GM12875 (cell line): ENCODE results near the gene REC8.
"Not testable (repeated sequence)": the region's sequence is repeated elsewhere in the genome, so short reads cannot be mapped to it uniquely, and the experiment has no call there.

ENCODE experiments used
- H3K4me3 ChIP-seq: one replicate; pipeline ENCODE4 v1.5.1; 2011; ENCODE audit warnings: low read depth, low read length, control low read depth
- TF ChIP-seq, protein P1 (sequence below): IDR thresholded peaks from 2 replicates; pipeline ENCODE4 v1.5.1; 2011; ENCODE audit warnings: low read depth, mild to moderate bottlenecking, control low read depth, inconsistent platforms, low read length, moderate library complexity, borderline replicate concordance; ENCODE audit not compliant: insufficient read depth

The REC8 gene

DNA sequence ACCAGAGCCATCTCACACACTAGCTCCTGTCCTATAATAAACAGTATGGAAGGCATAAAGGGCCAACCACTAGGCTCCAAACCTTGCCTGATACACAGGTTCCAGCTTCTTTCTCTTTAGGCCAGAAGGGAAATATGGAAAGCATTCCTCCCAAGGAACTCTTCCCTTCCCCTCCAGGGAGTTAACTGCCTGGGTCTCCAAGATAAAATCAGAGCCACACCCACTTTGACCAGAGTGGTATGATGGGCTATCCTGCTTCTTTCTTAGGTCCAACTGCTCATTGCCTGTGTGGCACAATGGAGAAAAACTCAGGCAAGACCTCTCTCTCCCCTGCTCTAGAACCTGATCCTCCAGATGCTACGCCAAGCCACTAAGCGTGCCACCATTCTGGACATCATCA lies 35.7 kb downstream of the REC8 start:
- TF ChIP-seq, protein P1, sequence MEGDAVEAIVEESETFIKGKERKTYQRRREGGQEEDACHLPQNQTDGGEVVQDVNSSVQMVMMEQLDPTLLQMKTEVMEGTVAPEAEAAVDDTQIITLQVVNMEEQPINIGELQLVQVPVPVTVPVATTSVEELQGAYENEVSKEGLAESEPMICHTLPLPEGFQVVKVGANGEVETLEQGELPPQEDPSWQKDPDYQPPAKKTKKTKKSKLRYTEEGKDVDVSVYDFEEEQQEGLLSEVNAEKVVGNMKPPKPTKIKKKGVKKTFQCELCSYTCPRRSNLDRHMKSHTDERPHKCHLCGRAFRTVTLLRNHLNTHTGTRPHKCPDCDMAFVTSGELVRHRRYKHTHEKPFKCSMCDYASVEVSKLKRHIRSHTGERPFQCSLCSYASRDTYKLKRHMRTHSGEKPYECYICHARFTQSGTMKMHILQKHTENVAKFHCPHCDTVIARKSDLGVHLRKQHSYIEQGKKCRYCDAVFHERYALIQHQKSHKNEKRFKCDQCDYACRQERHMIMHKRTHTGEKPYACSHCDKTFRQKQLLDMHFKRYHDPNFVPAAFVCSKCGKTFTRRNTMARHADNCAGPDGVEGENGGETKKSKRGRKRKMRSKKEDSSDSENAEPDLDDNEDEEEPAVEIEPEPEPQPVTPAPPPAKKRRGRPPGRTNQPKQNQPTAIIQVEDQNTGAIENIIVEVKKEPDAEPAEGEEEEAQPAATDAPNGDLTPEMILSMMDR, result no peak
- no peak overlapping the region for H3K4me3 ChIP-seq

DNA sequence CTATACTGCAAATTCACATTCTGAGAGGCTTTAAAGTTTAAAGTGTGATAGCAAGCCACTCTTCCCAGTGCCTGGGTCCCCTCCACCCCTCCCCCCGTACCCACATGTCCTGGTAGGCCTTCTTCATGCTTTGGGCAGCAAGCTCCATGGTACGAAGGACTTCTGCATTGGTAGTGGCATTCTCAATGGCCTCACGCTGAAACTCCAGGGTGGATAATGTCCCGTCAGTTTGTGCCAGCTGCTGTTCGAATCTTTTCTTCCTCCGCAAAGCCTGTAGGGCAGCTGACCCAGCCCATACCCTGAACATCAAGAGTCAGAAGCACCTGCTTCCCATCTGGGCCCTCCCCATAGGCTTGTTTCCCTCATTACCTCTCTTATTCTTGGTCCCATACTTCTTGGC lies 39.4 kb downstream of the REC8 start:
- TF ChIP-seq, protein P1, result no peak
- H3K4me3 ChIP-seq, result no peak overlapping the region

DNA sequence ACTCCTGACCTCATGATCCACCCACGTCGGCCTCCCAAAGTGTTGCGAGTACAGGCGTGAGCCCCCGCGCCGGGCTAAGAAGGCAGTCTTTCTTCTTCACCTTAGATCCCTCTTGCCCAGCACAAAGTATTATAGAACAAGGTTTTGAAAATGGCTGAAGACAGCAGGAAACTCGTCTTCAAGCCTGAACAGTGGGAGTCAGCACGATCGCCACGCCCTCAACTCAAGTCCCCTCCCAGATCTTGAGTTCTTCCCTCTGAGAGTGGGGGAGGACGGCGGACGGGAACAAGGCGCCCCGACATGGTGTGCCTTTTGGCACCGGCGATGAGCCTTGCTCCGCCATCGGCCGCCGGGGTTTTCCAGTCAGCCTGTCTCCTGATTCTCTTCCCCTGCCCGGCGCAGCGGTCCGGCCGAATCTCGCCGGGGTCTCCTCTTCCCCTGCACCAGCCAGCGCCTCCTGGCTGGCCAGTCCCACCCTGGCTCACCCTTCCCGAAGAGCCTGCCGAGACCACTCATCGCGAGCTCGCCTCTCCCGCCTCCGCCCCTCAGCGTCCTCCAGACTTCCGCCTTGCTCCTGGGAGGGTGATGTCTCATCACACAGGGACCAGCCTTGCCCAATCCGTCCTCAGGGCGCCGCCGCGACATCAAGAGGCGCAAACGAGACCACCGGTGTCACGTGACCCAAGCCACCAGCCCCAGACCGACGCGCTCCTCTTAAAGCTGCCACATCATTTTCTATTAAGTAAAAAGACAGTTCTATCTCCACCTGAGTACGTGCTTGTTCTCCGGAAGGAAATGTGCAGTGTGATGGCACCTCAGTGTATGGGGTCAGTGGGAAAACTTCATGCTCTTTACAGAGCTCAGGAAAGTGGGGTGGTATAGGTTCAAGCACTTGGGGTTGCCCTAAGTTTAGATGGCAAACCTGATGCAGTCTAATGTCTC lies 41.3 kb downstream of the REC8 start, which contains the start of gene CHMP4A:
TSS of gene CHMP4A (minus strand) at position 565 of the 942 bp plus-strand sequence. CDS start at position 516, 49 bp downstream.
- H3K4me3 ChIP-seq, result peak within 1 kb of the TSS; percentile 67
- TF ChIP-seq, protein P1, result no peak

DNA sequence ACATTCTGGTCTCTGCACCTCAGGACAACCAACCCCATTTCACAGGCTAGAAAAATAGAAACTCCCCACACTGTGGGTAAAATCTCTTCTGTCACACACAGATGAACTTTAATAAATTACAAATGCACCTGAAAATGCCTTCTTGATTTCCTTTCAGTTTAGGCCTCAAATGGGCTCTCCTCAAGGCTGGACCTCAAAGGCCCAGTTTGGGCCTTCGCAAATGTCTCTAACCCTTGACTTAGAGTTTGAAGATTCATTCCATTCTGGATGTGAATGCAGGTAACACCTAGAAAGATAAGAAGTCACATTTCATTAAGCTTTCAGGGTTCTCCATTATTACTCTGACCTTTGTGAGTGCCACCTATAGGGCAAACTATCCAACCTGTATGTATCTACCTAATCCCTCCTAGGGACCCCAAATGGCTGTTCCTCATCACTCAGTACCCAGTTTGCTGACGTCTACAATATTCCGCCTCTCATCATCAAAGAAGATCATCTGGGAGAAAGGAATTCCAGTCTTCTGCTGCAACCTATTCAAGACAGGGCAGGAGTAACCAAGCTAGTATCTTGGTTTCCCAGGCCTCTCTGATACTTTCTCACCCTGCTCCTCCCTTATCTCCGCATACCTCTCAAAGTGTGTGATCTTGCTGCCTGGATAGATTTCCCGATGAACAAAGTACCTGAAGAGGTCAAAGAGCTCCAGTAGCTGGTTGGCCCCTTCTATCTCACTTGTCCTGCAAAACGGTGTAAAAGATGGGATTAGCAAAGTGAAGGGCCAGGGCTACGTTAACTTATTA lies 42.2 kb downstream of the REC8 start:
- H3K4me3 ChIP-seq, result no peak overlapping the region
- TF ChIP-seq, protein P1, result no peak

DNA sequence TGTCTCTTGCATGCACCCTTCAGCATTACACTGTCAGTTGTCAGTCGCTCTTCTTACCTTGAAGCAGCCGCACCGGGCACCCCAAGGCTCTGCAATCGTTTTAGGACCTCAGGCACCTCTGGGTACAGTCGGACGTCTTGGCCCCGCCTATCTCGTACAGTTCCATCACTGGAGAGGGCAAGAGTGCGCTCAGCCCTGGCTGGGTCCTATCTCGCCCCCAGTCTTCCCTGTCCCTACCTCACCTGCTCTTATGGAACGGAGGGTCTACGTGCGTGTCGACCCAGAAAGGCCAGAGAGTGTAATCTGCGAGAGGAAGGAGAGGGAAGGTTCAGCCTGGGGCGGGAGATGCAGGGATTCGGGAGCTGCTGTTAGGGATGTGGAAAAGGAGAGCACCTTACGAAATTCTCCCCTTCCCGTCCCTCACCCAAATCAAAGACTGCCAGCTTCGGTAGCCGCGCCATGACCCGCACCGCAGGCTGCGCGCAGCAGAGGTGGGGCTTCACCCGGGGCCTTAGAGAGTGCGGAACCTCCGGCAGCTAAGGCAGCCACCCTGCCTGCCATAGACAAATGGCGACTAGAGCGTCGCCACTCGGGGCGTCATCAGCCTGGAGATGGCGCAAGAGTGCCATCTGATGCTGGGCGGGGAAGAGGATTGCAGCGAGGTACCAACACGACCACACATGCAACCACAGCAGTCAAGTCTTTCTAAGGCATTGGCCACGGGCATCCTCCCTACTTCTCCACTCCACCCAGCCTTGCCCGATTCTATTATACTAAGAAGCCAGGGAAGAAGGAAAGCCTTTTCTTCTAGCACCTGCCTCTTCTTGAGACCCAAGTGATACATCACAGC lies 43.8 kb downstream of the REC8 start, which contains the start of gene MDP1:
TSS of gene MDP1 (minus strand) at position 572 of the 850 bp plus-strand sequence. CDS start at position 461, 111 bp downstream.
- peak within 1 kb of the TSS; percentile 49 for H3K4me3 ChIP-seq
- TF ChIP-seq, protein P1, result peak; percentile 87

DNA sequence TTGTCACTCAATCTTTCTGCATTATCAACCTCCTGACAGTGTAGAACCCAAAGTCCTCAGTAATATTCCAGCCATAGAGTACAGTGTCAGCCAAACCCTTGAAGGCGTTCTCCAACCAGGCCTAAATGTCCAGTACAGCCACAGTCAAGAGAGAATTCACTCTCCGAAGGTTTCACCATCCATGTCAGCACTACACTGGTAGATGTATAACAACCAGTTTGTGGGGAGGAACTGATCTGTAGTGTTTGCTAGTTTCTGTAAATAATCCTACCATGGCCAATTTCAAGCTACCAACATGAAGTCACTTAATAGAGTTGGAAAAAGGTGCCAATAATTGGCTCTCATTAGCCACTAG lies 44.4 kb downstream of the REC8 start:
- TF ChIP-seq, protein P1, result no peak
- H3K4me3 ChIP-seq, result no peak overlapping the region

DNA sequence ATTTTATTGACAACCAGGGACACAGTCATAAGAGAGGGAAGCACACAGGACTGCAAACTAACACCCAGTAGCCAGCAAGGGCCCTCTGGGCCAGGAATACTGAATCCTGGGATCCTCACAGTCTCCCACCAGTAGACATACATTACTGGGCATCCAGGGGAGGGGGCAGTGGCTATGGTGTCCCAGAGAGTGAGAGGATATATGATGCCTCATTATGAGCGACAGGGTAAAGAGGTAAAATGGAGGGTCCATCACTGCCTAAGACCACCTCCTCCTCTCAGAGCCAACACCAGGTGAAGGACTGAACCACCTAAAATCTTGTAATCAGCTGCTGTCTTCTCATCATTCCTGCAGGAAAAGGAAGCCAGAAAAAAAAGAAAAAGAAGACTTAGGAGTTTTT lies 45.0 kb downstream of the REC8 start:
- not testable (repeated sequence) for H3K4me3 ChIP-seq
